Adrenal gland (tissue), 12 donors: ENCODE results near the gene C21orf58. TPM values are rescaled to one million over a fixed set of nuclear protein-coding genes. Genes with fewer than 3 reads are reported as not detected.
A peak's percentile ranks its signal among the peaks of the same experiment; 100 is the strongest.

Source experiments
- DNase-seq, 7 donors: peaks; one replicate each; pipeline ENCODE4 v3.0.0-alpha.2; 2019 to 2020
- H3K27ac ChIP-seq, 5 donors: fragments of 200-600 bp; sonication (generic) in 4 of 5; 1 replicate in 3 of 5; 2 replicates in 2 of 5; pipeline versions ENCODE4 v1.5.1 to v1.8.0; 2016 to 2020; ENCODE audit warnings: mild to moderate bottlenecking in 1 of 5
- H3K27me3 ChIP-seq: fragments of 200-600 bp; 2 replicates; pipeline ENCODE4 v1.8.0; 2021
- H3K36me3 ChIP-seq, 2 donors: fragments of 200-600 bp; replicated peaks in 1 of 2; 1 replicate in 1 of 2; 2 replicates in 1 of 2; pipeline versions ENCODE4 v1.5.1 to v1.8.0; 2018 to 2022
- H3K4me1 ChIP-seq, 2 donors: fragments of 200-600 bp; replicated peaks in 1 of 2; 1 replicate in 1 of 2; 2 replicates in 1 of 2; pipeline versions ENCODE4 v1.5.1 to v1.8.0; 2018 to 2021
- H3K4me3 ChIP-seq, 4 donors: fragments of 200-600 bp; sonication (generic) in 3 of 4; one replicate each; pipeline ENCODE4 v1.5.1; 2016 to 2018
- H3K9me3 ChIP-seq, 3 donors: fragments of 200-600 bp; sonication (generic) in 1 of 3; replicated peaks in 1 of 3; 1 replicate in 2 of 3; 2 replicates in 1 of 3; pipeline versions ENCODE4 v1.5.1 to v1.8.0; 2016 to 2021
- CTCF ChIP-seq, 6 experiments: fragments of 450-650 bp in 4 of 6; fragments of 200-600 bp in 2 of 6; sonication (generic) in 1 of 6; IDR thresholded peaks; 1 replicate in 5 of 6; 2 replicates in 1 of 6; pipeline versions ENCODE4 v1.5.1 to v1.8.0; 2016 to 2021; ENCODE audit warnings: antibody characterized with exemption in 6 of 6, mild to moderate bottlenecking in 2 of 6, moderate library complexity in 1 of 6
- POLR2A ChIP-seq, 2 donors: fragments of 450-650 bp; IDR thresholded peaks; one replicate each; pipeline ENCODE4 v1.6.1; 2017; ENCODE audit warnings: antibody characterized with exemption in 2 of 2, mild to moderate bottlenecking in 2 of 2, moderate library complexity in 1 of 2
- WGBS, 4 donors: extraction: QIAGEN DNeasy Blood & Tissue Kit in 2 of 4; methylation state at CpG; one replicate each; pipeline versions ENCODE4 v1.1.5 to v1.1.7; 2013 to 2017; 5-methylcytosine and 5-hydroxymethylcytosine counted together
- intact Hi-C, 2 donors: fragments of 100-400 bp; cut with DNase I; formaldehyde crosslinking; loops; one replicate each; pipeline versions ENCODE4 v1.14.1 to v1.15.0; 2022 to 2023
- polyA plus RNA-seq, 3 donors: library from polyadenylated mRNA; stranded (reverse); fragments of 200-250 nt in 2 of 3; fragments of 350-450 nt in 1 of 3; fragmentation: Illumina TruSeq in 1 of 3; extraction: RNeasy Lipid Tissue Mini Kit (QIAGEN cat#74804) in 1 of 3; gene quantifications; one replicate each; pipeline ENCODE4 v1.2.3, GENCODE V29; 2013 to 2014
- total RNA-seq, 9 donors: library from RNA; depleted of rRNA in 4 of 9; stranded (reverse); fragments of >200 nt in 4 of 9; fragments of 120-200 nt in 1 of 9; fragmentation: NEBNext Ultra II Directional in 1 of 9; extraction: Animal tissue kit (Norgen Biotek cat#: 25700) in 1 of 9; gene quantifications; one replicate each; pipeline versions ENCODE4 v1.1.0 to v1.2.4, GENCODE V29; 2013 to 2023
- donor health status: healthy with polysubstance abuse.
- donor health status: Bipolar disorder and iron deficiency.
- donor health status: DM: yes; HTN: yes; CAD: no.
- donor health status: DM: no; HTN: no; CAD: no.
- donor health status: DM: no; HTN: no; CAD: no.
- donor health status: DM: yes; HTN: yes; CAD: no.

Gene C21orf58
- total and polyA plus RNA-seq, 12 donors, result 0.46 to 15.0 (median 2.3) TPM

- 53 to 69% (median 58%) methylated on average over 6 to 10 of the region's 10 CpGs for WGBS, 4 donors
- no peak overlapping the region for H3K4me3 ChIP-seq
- peak in 1 of 7 donors; percentile 44 for DNase-seq
- no peak for TF ChIP-seq CTCF (IDR thresholded peaks at IDR 0.05)
- no peak for TF ChIP-seq POLR2A (IDR thresholded peaks at IDR 0.05)
- H3K9me3 ChIP-seq, result no peaks in the 10 kb centered on the region
- peaks cover 0 to 8% of the 10 kb centered on the region in 2 donors for H3K36me3 ChIP-seq
- intact Hi-C loops, result no loop called here
- no peaks in the 10 kb centered on the region for H3K4me1 ChIP-seq
- H3K27me3 ChIP-seq, result no peaks in the 10 kb centered on the region
- H3K27ac ChIP-seq, result peak overlapping the region in 1 of 5 donors; percentile 5
These were observed 29.0 kb downstream of the C21orf58 start for GRCh38 chr21:46294647-46295176.

GRCh38 chr21:46291561-46291960 lies 32.1 kb downstream of the C21orf58 start:
- intact Hi-C loops, result no loop called here
- TF ChIP-seq POLR2A (IDR thresholded peaks at IDR 0.05), result no peak
- no peak for TF ChIP-seq CTCF (IDR thresholded peaks at IDR 0.05)

GRCh38 chr21:46289655-46290179 lies 34.0 kb downstream of the C21orf58 start:
- intact Hi-C loops, result no loop called here
- Histone ChIP-seq H3K4me3 (no peak overlapping the region), H3K4me1 (peaks cover 10 to 15% of the 10 kb centered on the region in 2 donors), H3K27ac (no peak overlapping the region), H3K36me3 (peaks cover 0 to 8% of the 10 kb centered on the region in 2 donors), H3K27me3 (no peaks in the 10 kb centered on the region), H3K9me3 (no peaks in the 10 kb centered on the region)
- no peak for DNase-seq
- TF ChIP-seq POLR2A (IDR thresholded peaks at IDR 0.05), result no peak
- TF ChIP-seq CTCF (IDR thresholded peaks at IDR 0.05), result no peak
- WGBS, 4 donors, result 52 to 72% (median 57%) methylated on average over 6 of the region's 6 CpGs

More at GRCh38 chr21:46291561-46291960, 32.1 kb downstream of the C21orf58 start:
- Histone ChIP-seq H3K9me3 (no peaks in the 10 kb centered on the region), H3K36me3 (peaks cover 0 to 8% of the 10 kb centered on the region in 2 donors), H3K27ac (no peak overlapping the region), H3K27me3 (no peaks in the 10 kb centered on the region), H3K4me3 (no peak overlapping the region), H3K4me1 (peaks cover 5 to 7% of the 10 kb centered on the region in 2 donors)
- no peak for DNase-seq
- WGBS, 4 donors, result 92 to 98% (median 95%) methylated on average over 2 of the region's 2 CpGs

- DNase-seq, result no peak
- H3K27me3 ChIP-seq, result no peaks in the 10 kb centered on the region
- H3K9me3 ChIP-seq, result no peaks in the 10 kb centered on the region
- TF ChIP-seq CTCF (IDR thresholded peaks at IDR 0.05) (no peak), POLR2A (IDR thresholded peaks at IDR 0.05) (no peak)
- intact Hi-C loops, result no loop called here
- H3K4me3 ChIP-seq, result no peak overlapping the region
- WGBS, 4 donors, result 86 to 90% (median 89%) methylated on average over 8 to 10 of the region's 10 CpGs
- H3K27ac ChIP-seq, result no peak overlapping the region
- H3K36me3 ChIP-seq, result peaks cover 0 to 23% of the 10 kb centered on the region in 2 donors
- H3K4me1 ChIP-seq, result peaks cover 16 to 37% of the 10 kb centered on the region in 2 donors
These were observed 36.1 kb downstream of the C21orf58 start for GRCh38 chr21:46287541-46287940.
